Measurements from ENCODE around the gene ANKLE2. TPM values are rescaled to one million over a fixed set of nuclear protein-coding genes. Genes with fewer than 3 reads are reported as not detected.
"Not testable (repeated sequence)": the region's sequence is repeated elsewhere in the genome, so short reads cannot be mapped to it uniquely, and the experiment has no call there.

Gene ANKLE2
- polyA plus RNA-seq (2012; rRNA removed), result 55.1 and 85.2 TPM in 2 replicates
- polyA plus RNA-seq (2012; cell fraction: cytosol; rRNA removed), result 22.7 and 26.0 TPM in 2 replicates
- polyA plus RNA-seq (2012; cell fraction: nucleus; rRNA removed), result 301 and 345 TPM in 2 replicates

- DNase-seq, result peak; percentile 91
- Histone ChIP-seq H3F3A (replicated peaks; ENCODE audit: insufficient read depth) (peaks cover 26% of the 10 kb centered on the region), H3K9ac (peak within 1 kb of the TSS; percentile 99), H3K79me2 (ENCODE audit: insufficient read depth) (peaks cover 63% of the 10 kb centered on the region), H3K4me2 (peak within 1 kb of the TSS; percentile 100), H3K9me3 (no peaks in the 10 kb centered on the region), H3K4me3 (ENCODE audit: low read depth in 2 of 2, low read length in 1 of 2) (peak within 1 kb of the TSS; percentile 64 to 96), H2AFZ (ENCODE audit: low read depth) (peak within 1 kb of the TSS; percentile 80), H3K9me2 (no peaks in the 10 kb centered on the region), H3K36me3 (replicated peaks in 1 of 2; ENCODE audit: control insufficient read depth in 1 of 2, insufficient read depth in 2 of 2, low read length in 1 of 2) (peaks cover 0 to 24% of the 10 kb centered on the region in 2 experiments), H3K4me1 (ENCODE audit: control insufficient read depth in 1 of 2, insufficient read depth in 2 of 2, low read depth in 1 of 2, low read length in 1 of 2) (peaks cover 3 to 8% of the 10 kb centered on the region in 2 experiments; a peak in 1 of 4 replicates), H3K27me3 (ENCODE audit: insufficient read depth) (no peaks in the 10 kb centered on the region), H3K27ac (ENCODE audit: low read depth in 2 of 2, low read length in 1 of 2) (peak within 1 kb of the TSS; percentile 89 to 96), H4K20me1 (ENCODE audit: insufficient read depth) (peaks cover 50% of the 10 kb centered on the region)
- CTCF ChIA-PET, result interaction anchor here (0.6 kb wide), 1 partner anchor 655 kb away, joined by 3 read pairs; no protein-coding TSS in a partner anchor
- POLR2A ChIA-PET, result interaction anchor here (0.9 kb wide), 1 partner anchor 9 kb away, joined by 3 read pairs; no protein-coding TSS in a partner anchor
- WGBS (ENCODE audit: low lambda C conversion rate), result under 1% methylated on average over 18 of the region's 97 CpGs
- TF ChIP-seq TAF1 (IDR thresholded peaks at IDR 0.05; ENCODE audit: borderline replicate concordance, low read depth, low read length) (peak; percentile 23; the same call in 1 of the 2 replicates), RXRA (IDR thresholded peaks at IDR 0.05; ENCODE audit: borderline replicate concordance, low read depth) (no peak)
- TF ChIP-seq, protein P1, sequence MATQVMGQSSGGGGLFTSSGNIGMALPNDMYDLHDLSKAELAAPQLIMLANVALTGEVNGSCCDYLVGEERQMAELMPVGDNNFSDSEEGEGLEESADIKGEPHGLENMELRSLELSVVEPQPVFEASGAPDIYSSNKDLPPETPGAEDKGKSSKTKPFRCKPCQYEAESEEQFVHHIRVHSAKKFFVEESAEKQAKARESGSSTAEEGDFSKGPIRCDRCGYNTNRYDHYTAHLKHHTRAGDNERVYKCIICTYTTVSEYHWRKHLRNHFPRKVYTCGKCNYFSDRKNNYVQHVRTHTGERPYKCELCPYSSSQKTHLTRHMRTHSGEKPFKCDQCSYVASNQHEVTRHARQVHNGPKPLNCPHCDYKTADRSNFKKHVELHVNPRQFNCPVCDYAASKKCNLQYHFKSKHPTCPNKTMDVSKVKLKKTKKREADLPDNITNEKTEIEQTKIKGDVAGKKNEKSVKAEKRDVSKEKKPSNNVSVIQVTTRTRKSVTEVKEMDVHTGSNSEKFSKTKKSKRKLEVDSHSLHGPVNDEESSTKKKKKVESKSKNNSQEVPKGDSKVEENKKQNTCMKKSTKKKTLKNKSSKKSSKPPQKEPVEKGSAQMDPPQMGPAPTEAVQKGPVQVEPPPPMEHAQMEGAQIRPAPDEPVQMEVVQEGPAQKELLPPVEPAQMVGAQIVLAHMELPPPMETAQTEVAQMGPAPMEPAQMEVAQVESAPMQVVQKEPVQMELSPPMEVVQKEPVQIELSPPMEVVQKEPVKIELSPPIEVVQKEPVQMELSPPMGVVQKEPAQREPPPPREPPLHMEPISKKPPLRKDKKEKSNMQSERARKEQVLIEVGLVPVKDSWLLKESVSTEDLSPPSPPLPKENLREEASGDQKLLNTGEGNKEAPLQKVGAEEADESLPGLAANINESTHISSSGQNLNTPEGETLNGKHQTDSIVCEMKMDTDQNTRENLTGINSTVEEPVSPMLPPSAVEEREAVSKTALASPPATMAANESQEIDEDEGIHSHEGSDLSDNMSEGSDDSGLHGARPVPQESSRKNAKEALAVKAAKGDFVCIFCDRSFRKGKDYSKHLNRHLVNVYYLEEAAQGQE (IDR thresholded peaks at IDR 0.05; ENCODE audit: low read depth, low read length), result no peak
- TF ChIP-seq, protein P2, sequence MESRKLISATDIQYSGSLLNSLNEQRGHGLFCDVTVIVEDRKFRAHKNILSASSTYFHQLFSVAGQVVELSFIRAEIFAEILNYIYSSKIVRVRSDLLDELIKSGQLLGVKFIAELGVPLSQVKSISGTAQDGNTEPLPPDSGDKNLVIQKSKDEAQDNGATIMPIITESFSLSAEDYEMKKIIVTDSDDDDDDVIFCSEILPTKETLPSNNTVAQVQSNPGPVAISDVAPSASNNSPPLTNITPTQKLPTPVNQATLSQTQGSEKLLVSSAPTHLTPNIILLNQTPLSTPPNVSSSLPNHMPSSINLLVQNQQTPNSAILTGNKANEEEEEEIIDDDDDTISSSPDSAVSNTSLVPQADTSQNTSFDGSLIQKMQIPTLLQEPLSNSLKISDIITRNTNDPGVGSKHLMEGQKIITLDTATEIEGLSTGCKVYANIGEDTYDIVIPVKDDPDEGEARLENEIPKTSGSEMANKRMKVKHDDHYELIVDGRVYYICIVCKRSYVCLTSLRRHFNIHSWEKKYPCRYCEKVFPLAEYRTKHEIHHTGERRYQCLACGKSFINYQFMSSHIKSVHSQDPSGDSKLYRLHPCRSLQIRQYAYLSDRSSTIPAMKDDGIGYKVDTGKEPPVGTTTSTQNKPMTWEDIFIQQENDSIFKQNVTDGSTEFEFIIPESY (IDR thresholded peaks at IDR 0.05; ENCODE audit: borderline replicate concordance, low read depth), result 0 out of 2 replicates have a peak, but pooled peaks have one; percentile 48
Measured at GRCh38 chr12:132761032-132761920, at the start of gene ANKLE2. Gene ANKLE2 (minus strand): TSS chr12:132761832. CDS start chr12:132761798, 34 bp downstream.

DNA sequence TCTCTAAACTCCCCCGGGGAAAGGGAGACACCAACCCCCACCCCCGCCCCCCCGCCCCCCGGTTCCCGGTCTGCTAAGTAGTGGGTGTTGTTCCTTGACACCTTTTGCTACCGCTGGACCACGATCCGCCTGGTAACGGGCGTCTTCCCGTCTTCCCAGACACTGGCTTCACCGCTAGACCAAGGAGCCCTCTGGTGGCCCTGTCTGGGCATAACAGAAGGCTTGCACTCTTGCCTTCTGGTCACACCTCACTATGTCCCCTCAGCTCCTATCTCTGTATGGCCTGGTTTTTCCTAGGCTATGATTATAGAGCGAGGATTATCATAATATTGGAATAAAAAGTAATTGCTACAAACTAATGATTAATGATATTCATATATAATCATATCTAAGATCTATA, 47.8 kb upstream of the ANKLE2 start:
- H3K27me3 ChIP-seq (ENCODE audit: insufficient read depth); H3K9me2 ChIP-seq; DNase-seq; H2AFZ ChIP-seq (ENCODE audit: low read depth); H3K9me3 ChIP-seq; H3K27ac ChIP-seq (ENCODE audit: low read depth in 2 of 2, low read length in 1 of 2); H3F3A ChIP-seq (replicated peaks; ENCODE audit: insufficient read depth); H3K4me1 ChIP-seq (ENCODE audit: control insufficient read depth in 1 of 2, insufficient read depth in 2 of 2, low read depth in 1 of 2, low read length in 1 of 2); POLR2A ChIA-PET; H3K4me2 ChIP-seq; H3K4me3 ChIP-seq (ENCODE audit: low read depth in 2 of 2, low read length in 1 of 2); H3K9ac ChIP-seq: not testable (repeated sequence)
- TF ChIP-seq, protein P3, sequence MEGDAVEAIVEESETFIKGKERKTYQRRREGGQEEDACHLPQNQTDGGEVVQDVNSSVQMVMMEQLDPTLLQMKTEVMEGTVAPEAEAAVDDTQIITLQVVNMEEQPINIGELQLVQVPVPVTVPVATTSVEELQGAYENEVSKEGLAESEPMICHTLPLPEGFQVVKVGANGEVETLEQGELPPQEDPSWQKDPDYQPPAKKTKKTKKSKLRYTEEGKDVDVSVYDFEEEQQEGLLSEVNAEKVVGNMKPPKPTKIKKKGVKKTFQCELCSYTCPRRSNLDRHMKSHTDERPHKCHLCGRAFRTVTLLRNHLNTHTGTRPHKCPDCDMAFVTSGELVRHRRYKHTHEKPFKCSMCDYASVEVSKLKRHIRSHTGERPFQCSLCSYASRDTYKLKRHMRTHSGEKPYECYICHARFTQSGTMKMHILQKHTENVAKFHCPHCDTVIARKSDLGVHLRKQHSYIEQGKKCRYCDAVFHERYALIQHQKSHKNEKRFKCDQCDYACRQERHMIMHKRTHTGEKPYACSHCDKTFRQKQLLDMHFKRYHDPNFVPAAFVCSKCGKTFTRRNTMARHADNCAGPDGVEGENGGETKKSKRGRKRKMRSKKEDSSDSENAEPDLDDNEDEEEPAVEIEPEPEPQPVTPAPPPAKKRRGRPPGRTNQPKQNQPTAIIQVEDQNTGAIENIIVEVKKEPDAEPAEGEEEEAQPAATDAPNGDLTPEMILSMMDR (IDR thresholded peaks at IDR 0.05), result peak; percentile 50
- H3K79me2 ChIP-seq (ENCODE audit: insufficient read depth), result peaks cover 47% of the 10 kb centered on the region
- 79% methylated on average over 11 of the region's 13 CpGs for WGBS (ENCODE audit: low lambda C conversion rate)
- H3K36me3 ChIP-seq (replicated peaks in 1 of 2; ENCODE audit: control insufficient read depth in 1 of 2, insufficient read depth in 2 of 2, low read length in 1 of 2), result peaks cover 49 to 66% of the 10 kb centered on the region in 2 experiments
- peaks cover 46% of the 10 kb centered on the region for H4K20me1 ChIP-seq (ENCODE audit: insufficient read depth)
- CTCF ChIA-PET, result interaction anchor here (1.5 kb wide), 1 partner anchor 13 kb away, joined by 7 read pairs; no protein-coding TSS in a partner anchor

Measured in SK-N-SH (cell line).